HG03175 (cell line): ENCODE data around the gene EIF3I.
A peak's percentile ranks its signal among the peaks of the same experiment; 100 is the strongest.
"Not testable (repeated sequence)": the region's sequence is repeated elsewhere in the genome, so short reads cannot be mapped to it uniquely, and the experiment has no call there.

Experiments
- ATAC-seq: cut with Tn5 transposase; IDR thresholded peaks from one replicate; pipeline ENCODE4 v1.9.1; 2021; ENCODE audit warnings: mild to moderate bottlenecking, moderate library complexity; ENCODE audit not compliant: unreplicated experiment

EIF3I gene

DNA sequence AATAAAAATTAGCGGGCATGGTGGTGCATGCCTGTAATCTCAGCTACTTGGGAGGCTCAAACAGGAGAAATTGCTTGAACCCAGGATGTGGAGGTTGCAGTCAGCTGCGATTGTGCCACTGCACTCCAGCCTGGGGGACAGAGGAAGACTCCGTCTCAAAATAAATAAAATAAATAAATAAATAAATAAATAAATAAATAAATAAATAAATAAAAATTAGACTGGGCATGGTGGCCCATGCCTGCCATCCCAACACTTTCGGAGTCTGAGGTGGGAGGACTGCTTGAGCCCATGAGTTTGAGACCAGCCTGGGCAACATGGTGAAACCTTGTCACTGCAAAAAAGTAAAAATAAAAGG is 41.0 kb downstream of the EIF3I start:
- not testable (repeated sequence) for ATAC-seq

- ATAC-seq, result peak; percentile 59
Measured at GRCh38 chr1:32263744-32264143, 41.5 kb downstream of the EIF3I start.

DNA sequence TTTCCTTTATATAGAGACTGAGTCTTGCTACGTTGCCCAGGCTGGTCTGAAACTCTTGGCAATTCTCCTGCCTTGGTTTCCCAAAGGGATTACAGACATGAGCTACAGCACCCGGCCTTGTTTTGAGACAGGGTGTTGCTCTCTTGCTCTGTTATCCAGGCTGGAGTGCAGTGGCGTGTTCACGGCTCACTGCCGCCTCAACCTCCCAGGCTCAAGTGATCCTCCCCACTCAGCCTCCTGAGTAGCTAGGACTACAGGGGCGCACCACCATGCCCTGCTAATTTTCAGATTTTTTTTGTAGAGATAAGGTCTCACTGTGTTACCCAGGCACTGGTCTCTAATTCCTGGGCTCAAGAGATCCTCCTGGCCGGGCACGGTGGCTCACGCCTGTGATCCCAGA is 43.6 kb downstream of the EIF3I start:
- ATAC-seq, result no peak

GRCh38 chr1:32266921-32267591 is 44.8 kb downstream of the EIF3I start:
- no peak for ATAC-seq

GRCh38 chr1:32269744-32270143 is 47.5 kb downstream of the EIF3I start:
- no peak for ATAC-seq

GRCh38 chr1:32272557-32273390 is 50.6 kb downstream of the EIF3I start:
- ATAC-seq, result no peak

- no peak for ATAC-seq
Measured at GRCh38 chr1:32273391-32274208, 51.4 kb downstream of the EIF3I start.

DNA sequence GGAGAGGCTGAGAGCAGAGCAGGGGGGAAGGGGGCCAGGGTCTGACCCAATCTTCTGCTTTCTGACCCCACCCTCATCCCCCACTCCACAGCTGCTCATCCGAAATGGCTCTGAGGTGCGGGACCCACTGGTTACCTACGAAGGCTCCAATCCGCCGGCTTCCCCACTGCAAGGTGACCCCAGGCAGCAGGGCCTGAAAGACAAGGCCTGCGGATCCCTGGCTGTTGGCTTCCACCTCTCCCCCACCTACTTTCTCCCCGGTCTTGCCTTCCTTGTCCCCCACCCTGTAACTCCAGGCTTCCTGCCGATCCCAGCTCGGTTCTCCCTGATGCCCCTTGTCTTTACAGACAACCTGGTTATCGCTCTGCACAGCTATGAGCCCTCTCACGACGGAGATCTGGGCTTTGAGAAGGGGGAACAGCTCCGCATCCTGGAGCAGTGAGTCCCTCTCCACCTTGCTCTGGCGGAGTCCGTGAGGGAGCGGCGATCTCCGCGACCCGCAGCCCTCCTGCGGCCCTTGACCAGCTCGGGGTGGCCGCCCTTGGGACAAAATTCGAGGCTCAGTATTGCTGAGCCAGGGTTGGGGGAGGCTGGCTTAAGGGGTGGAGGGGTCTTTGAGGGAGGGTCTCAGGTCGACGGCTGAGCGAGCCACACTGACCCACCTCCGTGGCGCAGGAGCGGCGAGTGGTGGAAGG is 52.6 kb downstream of the EIF3I start:
- ATAC-seq, result no peak

GRCh38 chr1:32275424-32275823 is 53.2 kb downstream of the EIF3I start:
- ATAC-seq, result no peak

DNA sequence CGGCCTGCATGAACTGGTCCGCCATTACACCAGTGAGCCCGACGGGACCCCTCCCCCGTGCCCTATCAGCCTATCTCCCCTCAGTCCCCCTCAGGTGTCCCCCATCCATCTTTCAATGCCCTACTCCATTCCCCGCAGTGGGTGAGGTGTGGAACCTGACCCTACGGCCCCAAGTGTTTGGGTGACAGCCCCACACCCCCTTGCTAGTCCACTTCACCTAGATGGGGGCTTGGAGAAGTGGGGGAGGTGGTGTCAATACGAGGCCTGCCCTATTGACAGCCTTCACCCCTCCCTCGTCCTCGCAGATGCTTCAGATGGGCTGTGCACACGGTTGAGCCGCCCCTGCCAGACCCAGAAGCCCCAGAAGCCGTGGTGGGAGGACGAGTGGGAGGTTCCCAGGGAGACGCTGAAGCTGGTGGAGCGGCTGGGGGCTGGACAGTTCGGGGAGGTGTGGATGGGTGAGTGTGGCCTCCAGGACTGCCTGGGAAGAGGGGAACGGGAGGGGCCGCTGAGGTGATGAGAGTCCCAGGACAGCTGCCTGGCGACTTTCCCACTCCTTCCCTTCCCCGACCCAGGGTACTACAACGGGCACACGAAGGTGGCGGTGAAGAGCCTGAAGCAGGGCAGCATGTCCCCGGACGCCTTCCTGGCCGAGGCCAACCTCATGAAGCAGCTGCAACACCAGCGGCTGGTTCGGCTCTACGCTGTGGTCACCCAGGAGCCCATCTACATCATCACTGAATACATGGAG is 54.0 kb downstream of the EIF3I start:
- no peak for ATAC-seq
